HepG2 (cell line): ENCODE data around the gene AKAP12. TPM values are rescaled to one million over a fixed set of nuclear protein-coding genes. Genes with fewer than 3 reads are reported as not detected.
A peak's percentile ranks its signal among the peaks of the same experiment; 100 is the strongest.

ENCODE experiments used
- AKAP8 ChIP-seq: sonication (generic); formaldehyde crosslinking; IDR thresholded peaks from 2 replicates; pipeline ENCODE4 v1.5.1; 2020; ENCODE audit warnings: mild to moderate bottlenecking, missing genetic modification reagents
- CSRNP1 ChIP-seq: sonication (generic); formaldehyde crosslinking; IDR thresholded peaks from 2 replicates; pipeline ENCODE4 v1.8.1; 2023; ENCODE audit warnings: mild to moderate bottlenecking, missing genetic modification reagents
- FUBP1 ChIP-seq: sonication (generic); formaldehyde crosslinking; IDR thresholded peaks from 2 replicates; pipeline ENCODE4 v1.5.1; 2020; ENCODE audit warnings: missing genetic modification reagents, mild to moderate bottlenecking, borderline replicate concordance
- GMEB1 ChIP-seq: sonication (generic); formaldehyde crosslinking; IDR thresholded peaks from 2 replicates; pipeline ENCODE4 v1.5.1; 2020; ENCODE audit warnings: missing genetic modification reagents, mild to moderate bottlenecking, borderline replicate concordance
- HMG20A ChIP-seq: IDR thresholded peaks from 2 replicates; pipeline ENCODE4 v1.6.1; 2016; ENCODE audit warnings: borderline replicate concordance
- ISL2 ChIP-seq: sonication (generic); formaldehyde crosslinking; IDR thresholded peaks from 2 replicates; pipeline ENCODE4 v1.5.0; 2020; ENCODE audit warnings: missing genetic modification reagents
- JUND ChIP-seq: sonication (generic); formaldehyde crosslinking; IDR thresholded peaks from 2 replicates; pipeline ENCODE4 v1.8.0; 2022; ENCODE audit warnings: mild to moderate bottlenecking, missing genetic modification reagents
- MLLT10 ChIP-seq: sonication (generic); formaldehyde crosslinking; IDR thresholded peaks from 2 replicates; pipeline ENCODE4 v1.4.0; 2020; ENCODE audit warnings: missing genetic modification reagents
- NPAS2 ChIP-seq: sonication (generic); formaldehyde crosslinking; IDR thresholded peaks from 2 replicates; pipeline ENCODE4 v1.8.0; 2022; ENCODE audit warnings: mild to moderate bottlenecking, missing genetic modification reagents, borderline replicate concordance
- RBFOX2 ChIP-seq: fragments of 200-400 bp; formaldehyde crosslinking; IDR thresholded peaks from 2 replicates; pipeline ENCODE4 v1.6.1; 2017; ENCODE audit warnings: low read depth, mild to moderate bottlenecking, low read length
- SRSF9 ChIP-seq: fragments of 200-400 bp; formaldehyde crosslinking; IDR thresholded peaks from 2 replicates; pipeline ENCODE4 v1.6.1; 2018; ENCODE audit warnings: borderline replicate concordance, mild to moderate bottlenecking, low read depth, low read length; ENCODE audit not compliant: insufficient read depth, poor library complexity, severe bottlenecking
- TIGD3 ChIP-seq: sonication (generic); formaldehyde crosslinking; IDR thresholded peaks from 2 replicates; pipeline ENCODE4 v1.5.1; 2020; ENCODE audit warnings: mild to moderate bottlenecking, missing genetic modification reagents, borderline replicate concordance
- ZGPAT ChIP-seq: IDR thresholded peaks from 2 replicates; pipeline ENCODE4 v1.6.1; 2016; ENCODE audit warnings: mild to moderate bottlenecking
- ZNF281 ChIP-seq: sonication (generic); formaldehyde crosslinking; IDR thresholded peaks from 2 replicates; pipeline ENCODE4 v1.4.0; 2020; ENCODE audit warnings: missing genetic modification reagents, borderline replicate concordance
- ZNF782 ChIP-seq: sonication (generic); formaldehyde crosslinking; IDR thresholded peaks from 2 replicates; pipeline ENCODE4 v1.4.0; 2020; ENCODE audit warnings: missing genetic modification reagents, mild to moderate bottlenecking, borderline replicate concordance
- polyA plus RNA-seq, 8 experiments: library from polyadenylated mRNA; depleted of rRNA in 3 of 8; stranded (reverse) in 7 of 8; unstranded in 1 of 8; fragments of >200 nt; fragmentation: Illumina TruSeq in 4 of 8; extraction: Trizol in 4 of 8; gene quantifications; 2 replicates each; pipeline versions ENCODE4 v1.2.1 to v1.2.3, GENCODE V29; 2011 to 2016; ENCODE audit warnings: low read depth in 4 of 8, missing spikeins in 1 of 8, mixed read lengths in 1 of 8; ENCODE audit not compliant: insufficient read depth in 1 of 8
- total RNA-seq, 5 experiments: library from RNA; depleted of rRNA; stranded (reverse); fragments of >200 nt; fragmentation: Illumina TruSeq; extraction: Trizol; gene quantifications; 2 replicates each; pipeline ENCODE4 v1.2.3, GENCODE V29; 2016; ENCODE audit warnings: low read depth in 1 of 5

AKAP12 gene
- total and polyA plus RNA-seq, 2 of the 13 experiments (the other 11 are each of a cell fraction or from before 2014, with no cell fraction given): 10.6 to 19.0 TPM

- TF ChIP-seq CSRNP1 (CRISPR knock-in tag) (no peak), ZGPAT (no peak), HMG20A (no peak), GMEB1 (CRISPR knock-in tag) (0 out of 2 replicates have a peak, but pooled peaks have one; percentile 38), JUND (CRISPR knock-in tag) (no peak), NPAS2 (no peak), AKAP8 (CRISPR knock-in tag) (no peak), TIGD3 (CRISPR knock-in tag) (no peak), SRSF9 (no peak), RBFOX2 (no peak), MLLT10 (no peak), ISL2 (CRISPR knock-in tag) (no peak; the same call in 1 of the 2 replicates), ZNF782 (CRISPR knock-in tag) (no peak), FUBP1 (CRISPR knock-in tag) (no peak), ZNF281 (CRISPR knock-in tag) (peak; percentile 32; the same call in 1 of the 2 replicates)
Measured at GRCh38 chr6:151391471-151392413, 152.0 kb downstream of the AKAP12 start, which contains the start of gene ZBTB2 (continued).
